Stimulated activated CD4-positive, alpha-beta T cell treated with anti-CD3 and anti-CD28 coated beads, TNF-alpha, amount 100 ng/mL, for 4 hours (primary cell): ENCODE results near the gene PCNP.
A peak's percentile ranks its signal among the peaks of the same experiment; 100 is the strongest.
"Not testable (repeated sequence)": the region's sequence is repeated elsewhere in the genome, so short reads cannot be mapped to it uniquely, and the experiment has no call there.

Source experiments
- DNase-seq, 3 experiments: peaks; one replicate each; pipeline ENCODE4 v3.0.0-alpha.2; 2020; ENCODE audit warnings: low read depth in 3 of 3

The PCNP gene

GRCh38 chr3:101567528-101568317, 6.3 kb upstream of the PCNP start:
- peak in 2 of 3 experiments; percentile 16 to 19 for DNase-seq

GRCh38 chr3:101571028-101571895, 2.7 kb upstream of the PCNP start:
- no peak for DNase-seq

- DNase-seq = peak in 1 of 3 experiments; percentile 20
Measured at GRCh38 chr3:101574388-101575112, 570 bp downstream of the PCNP start.

GRCh38 chr3:101577286-101577685, 3.3 kb downstream of the PCNP start:
- DNase-seq = no peak

GRCh38 chr3:101588616-101589015, 14.6 kb downstream of the PCNP start:
- no peak for DNase-seq

GRCh38 chr3:101591071-101591470, 17.1 kb downstream of the PCNP start:
- no peak for DNase-seq

GRCh38 chr3:101602731-101603130, 28.8 kb downstream of the PCNP start:
- DNase-seq = no peak

GRCh38 chr3:101603184-101603583, 29.2 kb downstream of the PCNP start:
- no peak for DNase-seq

GRCh38 chr3:101605398-101605797, 31.4 kb downstream of the PCNP start:
- not testable (repeated sequence) for DNase-seq

GRCh38 chr3:101611023-101611422, 37.0 kb downstream of the PCNP start:
- DNase-seq = no peak

- not testable (repeated sequence) for DNase-seq
Measured at GRCh38 chr3:101613014-101613413, 39.0 kb downstream of the PCNP start.

- DNase-seq = no peak
Measured at GRCh38 chr3:101615525-101615924, 41.5 kb downstream of the PCNP start.

GRCh38 chr3:101617478-101617877, 43.5 kb downstream of the PCNP start:
- no peak for DNase-seq

- DNase-seq = no peak
Measured at GRCh38 chr3:101618726-101619125, 44.7 kb downstream of the PCNP start.

GRCh38 chr3:101619734-101620133, 45.8 kb downstream of the PCNP start:
- no peak for DNase-seq

- no peak for DNase-seq
Measured at GRCh38 chr3:101623656-101624055, 49.7 kb downstream of the PCNP start.

GRCh38 chr3:101624857-101625256, 50.9 kb downstream of the PCNP start:
- no peak for DNase-seq

- DNase-seq = no peak
Measured at GRCh38 chr3:101625879-101626278, 51.9 kb downstream of the PCNP start.

GRCh38 chr3:101629219-101629618, 55.2 kb downstream of the PCNP start:
- DNase-seq = no peak

- no peak for DNase-seq
Measured at GRCh38 chr3:101631098-101631796, 57.3 kb downstream of the PCNP start.

GRCh38 chr3:101631959-101632358, 58.0 kb downstream of the PCNP start:
- not testable (repeated sequence) for DNase-seq

- no peak for DNase-seq
Measured at GRCh38 chr3:101632586-101632985, 58.6 kb downstream of the PCNP start.
